Pons (tissue), 1 donor: ENCODE results near the gene NRAP.

ENCODE experiments used
- DNase-seq: peaks from one replicate; pipeline ENCODE4 v3.0.0-alpha.2; 2016; ENCODE audit warnings: low spot score

NRAP gene

DNA sequence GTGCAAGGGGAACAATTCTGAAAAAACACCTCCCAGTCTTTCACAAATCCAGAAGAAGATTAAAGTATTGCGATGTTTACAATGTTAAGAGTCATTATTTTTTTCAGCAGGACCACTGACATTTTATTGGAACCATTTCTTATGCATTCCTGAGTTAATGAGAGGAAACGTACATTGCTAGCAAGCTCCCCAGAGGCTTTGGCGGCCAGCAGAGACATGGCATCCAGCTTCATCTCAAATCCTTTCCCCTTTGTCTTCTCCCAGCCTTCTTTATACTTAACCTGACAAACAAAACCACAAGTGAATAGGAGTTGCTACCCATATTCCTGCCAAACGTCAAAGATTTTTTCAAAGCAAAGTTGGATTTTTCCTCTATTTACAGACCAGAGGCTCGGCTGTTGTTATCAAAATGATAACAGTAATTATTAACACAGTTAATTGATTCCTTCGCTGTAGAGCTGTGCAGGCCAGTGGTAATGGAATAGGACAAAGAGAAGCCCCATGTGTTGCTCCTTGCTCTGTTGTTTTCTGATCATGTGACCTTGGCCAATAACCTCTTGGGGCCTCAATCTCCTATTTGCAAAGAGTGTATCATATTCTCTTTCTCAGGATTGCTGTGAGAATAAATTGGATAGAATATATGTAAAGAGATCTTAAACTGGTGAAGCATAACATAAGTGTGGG lies 32.0 kb downstream of the NRAP start:
- DNase-seq = no peak

DNA sequence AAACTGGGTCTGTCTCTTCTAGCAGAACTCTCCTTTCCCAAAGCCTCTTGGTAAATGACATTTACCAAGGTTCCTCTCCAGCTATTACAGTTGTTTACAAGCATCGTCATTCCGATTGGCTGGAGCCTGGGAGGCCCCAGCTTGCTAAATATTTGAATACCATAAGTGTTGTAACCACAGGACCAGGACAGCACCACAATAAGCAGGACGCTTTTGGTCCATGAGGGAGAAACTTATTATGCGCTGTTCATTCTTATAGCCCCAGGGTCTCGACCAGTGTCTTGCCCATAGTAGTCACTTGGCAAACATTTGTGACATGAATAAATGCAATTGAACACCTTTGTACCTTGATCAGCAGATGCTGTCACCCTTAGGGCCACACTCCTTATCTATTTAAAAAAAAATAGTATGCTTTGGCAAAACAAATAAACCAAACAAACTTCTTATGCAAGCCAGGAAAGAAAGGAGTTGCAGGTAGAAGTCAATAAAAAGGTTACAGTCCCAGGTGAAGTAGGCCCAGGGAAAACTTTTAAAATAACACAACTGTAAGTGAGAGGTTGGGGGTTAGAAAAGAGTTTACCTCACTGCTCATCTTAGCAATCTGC lies 32.8 kb downstream of the NRAP start:
- no peak for DNase-seq

DNA sequence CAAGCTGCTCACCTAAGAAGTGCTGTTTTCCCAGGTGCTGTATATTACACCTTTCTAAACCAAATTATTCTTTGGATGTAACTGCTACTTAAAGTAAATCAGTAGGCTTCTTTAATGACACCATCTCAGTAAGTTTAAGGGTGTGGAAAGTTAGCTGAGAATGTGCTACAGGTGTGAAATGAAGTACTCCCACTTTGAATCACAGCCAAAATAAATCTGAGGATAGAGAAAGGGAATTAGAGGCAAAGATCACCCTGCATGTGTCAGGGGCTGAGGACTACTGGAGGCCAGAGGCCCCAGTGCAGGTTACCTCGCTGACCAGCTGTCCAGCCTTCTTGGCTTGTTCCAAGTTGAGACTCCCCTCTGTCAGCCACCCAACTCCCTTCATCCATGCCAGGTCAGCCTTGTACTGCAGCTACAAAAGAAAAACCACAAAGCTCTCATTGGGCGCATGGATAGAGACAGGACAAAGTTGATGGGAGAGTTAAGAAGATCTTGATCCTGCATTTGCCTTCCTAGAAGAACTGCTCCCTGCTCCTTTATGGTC lies 35.2 kb downstream of the NRAP start:
- DNase-seq = no peak

DNA sequence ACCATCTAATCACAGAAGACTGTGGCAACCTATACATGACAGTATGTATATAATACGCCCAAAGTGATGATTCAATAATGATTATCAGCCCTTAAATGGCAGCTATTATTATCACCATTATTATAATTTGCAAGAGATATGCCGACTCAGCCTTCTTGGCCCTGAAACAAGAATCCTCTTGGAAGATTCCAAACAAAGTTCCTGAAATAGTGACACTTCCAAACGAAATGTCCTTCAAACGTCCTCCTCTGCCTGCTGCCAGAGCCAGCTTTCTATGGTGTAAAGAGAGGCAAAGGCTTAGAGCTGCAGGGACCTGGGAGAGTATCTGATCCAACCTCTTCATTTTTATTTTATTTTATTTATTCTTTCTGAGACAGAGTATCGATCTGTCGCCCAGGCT lies 36.0 kb downstream of the NRAP start:
- no peak for DNase-seq

DNA sequence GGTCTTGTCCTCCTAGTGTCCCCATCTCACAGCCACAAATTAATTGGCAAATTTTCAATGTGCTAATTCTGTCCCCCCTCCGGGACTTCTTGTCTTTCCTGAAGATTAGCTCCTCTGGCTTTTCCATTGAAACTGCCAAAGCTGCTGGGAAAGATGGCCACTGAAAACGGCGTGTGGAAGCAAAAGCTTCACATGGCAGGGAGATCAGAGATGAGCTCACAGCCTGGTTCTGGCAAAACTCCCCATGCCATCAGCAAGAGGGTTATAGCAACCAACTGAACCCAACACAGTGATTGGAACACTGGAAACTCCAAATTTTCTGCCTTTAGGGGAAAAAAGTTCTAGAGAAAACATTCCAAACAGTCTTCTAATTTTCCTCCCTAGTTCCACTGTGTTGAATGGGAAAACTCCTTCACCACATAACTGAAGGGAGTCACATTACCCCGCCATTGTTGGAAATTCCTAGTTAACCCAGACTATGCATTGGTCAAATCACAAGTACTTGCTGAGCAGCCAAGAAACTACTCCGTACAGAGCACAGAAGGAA lies 37.0 kb downstream of the NRAP start:
- DNase-seq = no peak

DNA sequence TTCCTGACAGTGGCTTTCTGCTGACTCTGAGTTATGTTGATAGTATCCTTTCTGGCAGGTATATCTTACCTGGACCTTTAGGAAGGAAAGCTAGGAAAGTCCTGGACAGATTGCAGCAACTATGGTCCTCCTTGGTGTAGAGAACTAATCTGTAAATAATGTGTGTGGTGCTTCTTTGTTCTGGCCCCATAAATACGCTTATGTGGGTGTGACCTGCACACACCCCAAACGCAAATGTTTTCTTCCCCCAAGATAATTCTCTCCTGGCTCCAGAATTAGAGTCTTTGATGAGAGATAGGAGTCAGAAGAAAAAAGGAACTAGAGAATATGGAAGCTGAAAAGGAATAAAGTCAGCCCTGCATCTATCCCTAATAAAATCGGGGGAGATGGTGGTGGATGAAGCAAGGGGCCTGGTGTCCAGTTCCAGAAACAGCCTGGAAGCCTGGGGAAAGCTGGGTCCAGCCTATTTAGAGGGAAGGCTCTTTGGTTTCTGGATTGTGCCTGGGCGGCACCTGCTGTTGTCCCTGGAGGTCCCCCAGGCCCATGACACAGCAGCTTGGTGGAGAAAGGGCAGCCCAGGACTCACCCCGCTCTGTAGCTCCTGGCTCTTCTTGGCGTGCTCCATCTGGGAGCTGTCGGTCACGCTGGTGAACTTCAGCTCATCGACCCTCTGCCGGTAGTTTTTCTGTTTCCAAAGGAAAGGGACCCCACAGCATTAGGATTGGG lies 38.2 kb downstream of the NRAP start:
- DNase-seq = no peak

DNA sequence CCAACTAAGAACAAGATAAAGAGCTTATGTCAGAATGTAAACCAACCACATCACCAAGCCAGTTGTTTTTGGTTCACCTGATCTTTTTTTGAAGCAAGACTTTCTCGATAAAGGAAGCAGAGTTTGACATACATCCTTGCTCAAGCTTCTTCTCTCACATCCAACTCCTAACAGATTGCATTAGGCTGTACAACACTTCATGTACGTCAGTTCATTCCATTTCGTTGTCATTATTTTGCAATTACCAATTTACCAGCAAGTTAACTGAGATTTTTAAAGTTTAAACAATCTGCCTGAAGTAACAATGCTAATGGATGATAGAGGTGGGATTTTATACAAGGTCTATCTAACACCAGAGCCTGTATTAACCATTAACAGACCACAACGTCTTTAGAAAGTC lies 41.0 kb downstream of the NRAP start:
- DNase-seq = no peak

DNA sequence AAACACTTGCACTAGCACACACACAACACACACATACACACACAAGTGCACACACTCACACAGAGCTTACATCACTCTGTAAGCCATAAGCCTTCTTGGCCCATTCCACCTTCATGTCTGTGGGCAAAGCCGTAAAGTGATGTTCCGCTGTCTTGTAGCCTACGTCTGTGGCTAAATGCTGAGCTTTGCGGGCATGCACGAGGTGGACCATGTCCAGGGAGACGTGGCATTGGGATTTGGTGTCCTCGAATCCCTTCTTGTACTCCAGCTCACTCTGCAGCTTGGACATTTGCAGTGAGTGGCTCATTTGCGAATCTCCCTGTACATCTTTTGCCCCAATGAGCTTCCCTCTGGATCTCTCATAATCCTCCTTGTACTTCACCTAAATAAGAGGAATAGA lies 42.0 kb downstream of the NRAP start:
- DNase-seq = no peak

DNA sequence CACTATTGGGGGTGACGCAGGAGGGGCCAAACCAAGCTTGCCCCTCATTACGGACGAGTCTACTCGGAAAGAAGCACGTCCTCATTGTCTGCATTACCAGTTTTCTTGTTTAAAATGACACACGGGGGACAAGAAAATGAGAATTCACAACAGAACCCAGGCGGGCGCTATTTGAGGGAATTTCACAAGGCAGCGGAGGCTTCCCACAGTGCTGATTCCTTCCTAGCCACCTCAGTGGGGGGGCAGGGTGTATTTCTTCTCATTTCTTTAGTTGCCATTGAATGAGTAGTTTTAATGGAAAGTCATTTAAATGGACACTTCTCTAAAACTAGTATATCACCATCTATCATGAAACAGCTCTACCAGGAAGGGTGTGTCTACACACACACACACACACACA lies 42.9 kb downstream of the NRAP start:
- DNase-seq = no peak

DNA sequence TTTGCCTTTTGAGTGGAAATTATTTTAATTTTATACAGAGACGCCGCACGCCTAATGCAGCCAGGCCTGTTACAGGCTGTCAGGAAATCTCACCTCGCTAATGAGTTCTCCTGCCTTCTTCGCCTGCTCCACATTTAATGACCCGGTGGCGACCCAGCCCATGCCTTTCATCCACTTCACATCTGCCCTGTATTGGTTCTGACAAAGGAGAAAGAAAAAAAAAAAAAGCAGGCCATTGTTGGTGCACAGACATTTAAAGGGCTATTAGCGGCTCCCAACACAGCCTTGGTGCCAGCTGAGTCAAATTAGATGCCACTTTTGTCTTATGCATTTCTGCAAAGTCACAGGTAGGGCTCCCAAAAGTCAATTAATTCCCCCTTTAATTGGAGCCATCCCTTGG lies 43.3 kb downstream of the NRAP start:
- DNase-seq = no peak

DNA sequence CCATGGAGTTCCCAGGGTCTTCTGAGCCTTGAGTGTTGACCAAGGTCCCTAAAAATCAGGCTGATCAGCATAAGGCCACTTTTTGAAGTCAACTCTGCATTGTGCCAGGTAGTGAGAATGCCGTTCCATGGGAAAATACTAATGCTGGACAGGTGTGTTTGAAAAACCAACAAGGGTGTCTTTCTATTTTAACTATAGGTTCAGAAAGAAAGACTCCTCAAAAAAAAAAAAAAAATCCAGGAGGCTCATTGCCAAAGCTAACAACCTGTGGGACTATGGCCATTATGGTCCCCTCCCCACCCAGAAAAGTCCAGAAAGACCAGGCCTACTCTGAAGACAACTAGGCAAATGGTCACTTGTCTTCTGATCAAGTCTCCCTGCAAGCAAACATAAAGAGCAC lies 44.4 kb downstream of the NRAP start:
- DNase-seq = no peak

DNA sequence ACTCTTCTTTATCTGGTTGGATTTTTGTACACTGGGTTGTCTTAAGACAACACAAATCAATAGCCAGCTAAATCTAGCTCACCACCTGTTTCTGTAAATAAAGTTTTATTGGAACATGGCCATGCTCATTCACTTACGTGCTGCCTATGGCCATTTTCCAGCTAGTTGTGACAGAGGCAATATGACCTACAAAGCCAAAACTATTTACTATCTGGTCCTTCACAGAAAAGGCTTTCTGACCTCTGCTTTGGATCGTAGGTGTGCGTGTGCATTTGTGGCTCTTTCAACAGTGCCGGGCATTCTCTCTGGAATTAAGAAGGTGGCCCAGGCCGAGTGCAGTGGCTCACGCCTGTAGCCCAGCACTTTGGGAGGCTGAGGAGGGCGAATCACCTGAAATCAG lies 45.5 kb downstream of the NRAP start:
- DNase-seq = no peak

DNA sequence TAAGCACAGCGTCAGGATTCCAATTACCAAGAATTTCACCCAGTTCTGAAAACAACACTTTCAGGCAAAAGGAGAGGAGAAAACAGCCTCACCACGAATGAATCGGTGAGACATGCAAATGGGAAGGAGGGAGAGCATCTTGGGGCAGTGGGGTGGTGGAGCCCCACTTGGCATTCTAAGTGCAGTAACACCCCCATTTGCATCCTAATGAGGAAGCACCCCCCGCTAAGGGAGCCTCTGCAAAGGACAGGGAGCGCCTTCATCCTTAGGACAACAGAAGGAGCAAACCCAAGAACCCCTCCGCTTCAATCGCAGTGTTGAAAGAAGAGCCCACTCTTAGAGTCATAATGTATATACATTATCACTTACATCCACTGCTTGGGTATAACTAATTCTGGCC lies 46.8 kb downstream of the NRAP start:
- DNase-seq = no peak

DNA sequence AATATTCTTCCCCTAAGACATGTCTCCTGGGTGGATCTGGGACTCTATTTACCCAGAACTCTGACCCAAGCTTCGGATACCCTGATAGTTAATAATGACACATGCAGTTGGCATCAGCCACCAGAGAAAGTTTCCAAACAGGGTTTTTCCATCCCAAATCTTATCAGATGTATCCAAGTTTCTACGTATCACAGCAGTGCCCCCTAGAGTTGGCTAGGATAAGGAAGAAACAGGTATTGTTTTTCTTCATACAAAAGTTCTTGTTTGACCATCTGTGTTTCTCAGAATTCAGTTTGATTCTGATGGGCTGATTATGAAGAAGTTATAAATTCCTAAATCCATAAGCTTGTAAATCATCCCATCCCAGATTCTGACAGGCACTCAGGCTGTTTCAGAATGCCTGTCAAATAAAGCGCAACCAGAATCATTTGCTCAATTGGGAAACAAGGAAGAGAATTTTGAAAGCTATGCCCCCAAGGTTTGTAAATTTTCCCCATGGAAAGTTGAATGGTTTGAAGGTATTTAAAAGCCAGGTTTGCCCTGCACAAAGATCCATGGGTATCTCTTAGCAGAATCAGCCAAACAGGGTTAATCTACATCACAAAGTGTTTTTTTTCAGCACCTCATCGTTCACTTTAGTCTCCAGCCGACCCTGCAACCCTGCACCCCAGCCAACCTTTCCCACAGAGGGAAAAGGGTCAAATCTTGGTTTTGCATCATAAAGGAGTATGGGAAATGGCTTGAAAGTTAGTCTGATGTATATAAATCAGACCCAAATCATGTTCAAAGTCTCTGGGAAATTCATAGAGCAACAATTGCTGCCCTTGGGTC lies 47.4 kb downstream of the NRAP start:
- DNase-seq = peak; percentile 48

DNA sequence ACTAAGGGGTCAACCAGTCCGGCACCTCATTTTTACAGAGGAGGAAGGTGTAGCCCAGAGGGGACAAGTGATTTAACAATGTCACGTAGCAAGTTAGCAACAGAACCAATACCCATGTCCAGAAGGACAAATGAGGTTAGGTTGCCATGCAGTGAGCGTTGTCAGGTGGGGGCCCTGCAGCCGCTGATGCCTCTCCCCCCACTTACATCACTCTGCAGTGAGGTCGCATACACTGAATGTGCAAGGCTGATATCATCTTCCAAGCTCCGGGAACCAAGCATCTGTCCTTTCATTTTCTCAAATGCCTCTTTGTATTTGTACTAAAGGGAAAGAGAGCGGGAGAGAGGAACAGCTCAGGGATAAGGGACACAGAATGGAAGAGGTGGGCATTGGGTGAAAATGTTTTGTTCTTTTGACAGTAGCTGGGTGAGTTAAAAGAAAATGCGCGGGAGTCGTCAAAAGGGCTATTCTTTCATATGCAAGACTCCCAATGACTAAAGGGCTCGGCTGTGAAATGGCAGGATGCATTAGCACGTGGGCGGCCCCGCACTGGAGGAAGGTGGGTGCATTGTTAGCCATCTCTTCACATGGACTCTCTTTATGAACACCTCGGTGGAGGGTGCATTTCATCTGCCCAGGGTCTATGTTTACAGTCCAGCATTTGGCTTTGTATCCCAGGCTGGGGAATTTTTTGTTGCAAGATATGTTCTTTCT lies 49.7 kb downstream of the NRAP start:
- DNase-seq = peak; percentile 41

DNA sequence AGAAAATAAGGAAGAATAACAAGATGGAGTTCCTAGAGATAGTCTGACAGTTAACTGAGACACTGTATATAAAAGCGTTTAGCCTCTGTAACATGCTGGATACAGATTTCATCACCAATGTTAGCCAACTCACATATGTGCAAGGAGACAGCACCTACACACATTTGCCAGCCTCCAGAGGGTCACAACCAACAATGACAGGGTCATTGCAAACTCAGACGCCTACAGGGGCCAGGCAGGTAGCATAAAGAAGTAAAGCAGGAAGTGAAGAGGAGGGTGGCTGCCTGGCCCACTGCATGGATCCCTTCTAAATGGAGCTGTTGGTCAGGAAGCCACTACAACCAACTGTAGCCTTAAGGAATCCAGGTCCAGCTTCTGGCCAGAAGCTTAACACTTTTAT lies 50.4 kb downstream of the NRAP start:
- no peak for DNase-seq

DNA sequence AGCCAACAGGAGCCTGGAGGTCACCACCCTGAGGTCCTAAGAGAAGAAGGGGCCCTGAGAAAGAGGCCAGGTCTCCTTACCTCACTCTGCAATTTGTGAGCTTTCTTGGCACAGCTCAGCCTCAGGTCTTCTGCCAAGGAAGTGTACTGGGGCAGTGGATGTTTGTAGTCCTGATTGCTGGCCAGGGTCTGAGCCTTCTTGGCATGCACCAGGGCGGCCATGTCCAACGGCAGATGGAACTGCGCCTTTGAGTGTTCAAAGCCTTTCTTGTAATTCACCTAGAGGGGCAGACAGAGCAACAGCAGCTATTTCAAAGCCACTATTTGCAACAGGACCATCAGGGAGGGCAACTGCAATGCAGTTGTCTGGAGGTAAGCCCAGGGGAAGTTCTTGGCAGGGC lies 51.7 kb downstream of the NRAP start:
- DNase-seq = peak; percentile 45

DNA sequence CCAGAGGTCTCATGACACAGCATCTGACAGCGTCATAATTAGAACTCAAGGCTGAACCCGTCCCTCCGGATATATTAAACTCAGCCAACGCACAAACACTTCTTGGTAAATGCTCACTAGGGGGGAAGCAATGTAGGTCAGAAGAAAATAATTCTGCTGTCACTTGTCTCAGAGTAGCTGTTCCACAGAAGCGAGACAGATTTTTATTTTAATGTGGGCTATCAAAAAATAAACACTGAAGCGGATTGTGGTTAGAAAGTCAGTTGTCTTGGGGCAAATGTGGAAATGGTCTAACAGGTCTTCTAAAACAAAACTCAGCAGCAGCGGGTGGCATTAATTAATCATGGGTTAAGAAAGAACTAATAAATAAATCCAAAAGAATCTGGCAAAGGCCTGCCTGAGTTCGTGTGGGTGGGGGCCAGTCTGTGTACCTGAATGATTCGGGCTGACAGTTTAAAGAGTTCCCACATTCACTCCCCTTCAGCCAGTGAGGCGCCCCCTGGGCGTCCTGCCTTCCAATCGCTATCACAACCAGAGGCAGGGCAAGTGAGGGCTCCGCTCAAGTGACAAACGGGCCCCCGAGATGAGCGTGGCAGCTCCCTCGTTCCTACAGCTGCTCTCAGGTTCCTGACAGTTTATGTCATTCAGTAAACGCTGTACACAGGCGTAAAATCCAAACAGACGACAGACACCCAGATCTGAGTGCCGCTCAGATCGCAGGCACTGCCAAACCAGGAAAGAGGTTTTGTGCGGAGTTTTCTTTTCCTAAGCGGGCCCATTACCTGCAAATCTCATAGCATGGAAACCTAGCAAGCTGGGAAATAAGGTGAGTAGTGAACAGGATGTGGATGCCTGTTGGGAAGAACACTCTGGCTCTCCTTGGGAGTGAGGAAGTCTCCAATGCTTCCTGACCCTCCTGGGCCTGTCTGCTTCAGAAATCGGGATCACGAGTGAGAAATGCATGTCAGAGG lies 52.9 kb downstream of the NRAP start:
- DNase-seq = no peak

DNA sequence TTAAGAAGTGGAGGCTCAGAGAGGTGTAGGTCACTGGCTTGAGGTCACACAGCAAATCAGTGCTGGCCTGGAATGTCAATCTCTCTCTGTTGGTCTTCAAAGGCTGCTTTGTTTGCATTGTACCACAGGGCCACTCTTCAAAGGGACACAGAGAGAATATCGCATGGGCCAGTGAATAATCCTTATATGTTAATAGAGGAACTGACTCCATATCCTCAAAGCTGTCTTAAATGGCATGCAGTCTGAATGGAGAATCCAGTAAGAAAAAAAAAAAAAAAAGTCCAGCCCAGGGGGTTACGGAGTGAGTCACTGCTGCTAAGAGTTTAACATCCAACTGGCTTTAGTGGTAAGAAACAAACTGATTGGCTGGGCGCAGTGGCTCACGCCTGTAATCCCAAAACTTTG lies 54.1 kb downstream of the NRAP start:
- peak; percentile 58 for DNase-seq
